Testis (tissue), 3 donors: ENCODE results near the gene CEMIP2. TPM values are rescaled to one million over a fixed set of nuclear protein-coding genes. Genes with fewer than 3 reads are reported as not detected.
A peak's percentile ranks its signal among the peaks of the same experiment; 100 is the strongest.

Source experiments
- DNase-seq: peaks from one replicate; pipeline ENCODE4 v3.0.0-alpha.2; 2019
- H3K27ac ChIP-seq, 2 donors: fragments of 200-600 bp; sonication (generic); one replicate each; pipeline ENCODE4 v1.5.1; 2019
- H3K27me3 ChIP-seq: fragments of 200-600 bp; sonication (generic); one replicate; pipeline ENCODE4 v1.5.1; 2019
- H3K36me3 ChIP-seq: fragments of 200-600 bp; sonication (generic); one replicate; pipeline ENCODE4 v1.5.1; 2017; ENCODE audit warnings: low read depth; ENCODE audit errors: missing control alignments
- H3K4me1 ChIP-seq: fragments of 200-600 bp; sonication (generic); one replicate; pipeline ENCODE4 v1.5.1; 2019
- H3K4me3 ChIP-seq, 2 donors: fragments of 200-600 bp; sonication (generic); one replicate each; pipeline ENCODE4 v1.5.1; 2017 to 2019
- H3K9me3 ChIP-seq: fragments of 200-600 bp; sonication (generic); one replicate; pipeline ENCODE4 v1.5.1; 2017
- CTCF ChIP-seq, 3 experiments: fragments of 450-650 bp in 2 of 3; fragments of 200-600 bp in 1 of 3; sonication (generic) in 1 of 3; IDR thresholded peaks; one replicate each; pipeline ENCODE4 v1.5.1; 2016 to 2019; ENCODE audit warnings: antibody characterized with exemption in 3 of 3, mild to moderate bottlenecking in 2 of 3, moderate library complexity in 1 of 3
- POLR2A ChIP-seq: fragments of 450-650 bp; IDR thresholded peaks from one replicate; pipeline ENCODE4 v1.6.1; 2017; ENCODE audit warnings: antibody characterized with exemption, mild to moderate bottlenecking, moderate library complexity
- WGBS, 2 donors: methylation state at CpG; one replicate each; pipeline ENCODE4 v1.1.5; 2018; 5-methylcytosine and 5-hydroxymethylcytosine counted together
- intact Hi-C: fragments of 100-400 bp; cut with DNase I; formaldehyde crosslinking; loops from one replicate; pipeline ENCODE4 v1.15.1; 2023; ENCODE audit warnings: low total_unique reads
- polyA plus RNA-seq: library from polyadenylated mRNA; stranded (reverse); fragments of 350-450 nt; fragmentation: Illumina TruSeq; extraction: RNeasy Lipid Tissue Mini Kit (QIAGEN cat#74804); gene quantifications from one replicate; pipeline ENCODE4 v1.2.3, GENCODE V29; 2014; ENCODE audit warnings: low read depth, low replicate concordance; ENCODE audit not compliant: insufficient read depth
- total RNA-seq, 2 donors: library from RNA; depleted of rRNA; stranded (reverse); fragments of >200 nt; gene quantifications; one replicate each; pipeline ENCODE4 v1.2.3, GENCODE V29; 2016

The CEMIP2 gene
- total and polyA plus RNA-seq, 3 donors from 2014 or later = 18.3 to 146 (median 109) TPM

GRCh38 chr9:71685394-71685793 is 82.9 kb downstream of the CEMIP2 start:
- H3K9me3 ChIP-seq = no peaks in the 10 kb centered on the region
- H3K36me3 ChIP-seq = no peaks in the 10 kb centered on the region
- 61 to 79% methylated on average over 1 of the region's 1 CpG for WGBS, 2 donors
- DNase-seq = no peak
- TF ChIP-seq CTCF (IDR thresholded peaks at IDR 0.05) = no peak
- no peak for TF ChIP-seq POLR2A
- H3K27me3 ChIP-seq = no peaks in the 10 kb centered on the region
- no peak overlapping the region for H3K4me3 ChIP-seq
- no peak overlapping the region for H3K27ac ChIP-seq
- intact Hi-C loops = no loop called here
- H3K4me1 ChIP-seq = no peaks in the 10 kb centered on the region

DNA sequence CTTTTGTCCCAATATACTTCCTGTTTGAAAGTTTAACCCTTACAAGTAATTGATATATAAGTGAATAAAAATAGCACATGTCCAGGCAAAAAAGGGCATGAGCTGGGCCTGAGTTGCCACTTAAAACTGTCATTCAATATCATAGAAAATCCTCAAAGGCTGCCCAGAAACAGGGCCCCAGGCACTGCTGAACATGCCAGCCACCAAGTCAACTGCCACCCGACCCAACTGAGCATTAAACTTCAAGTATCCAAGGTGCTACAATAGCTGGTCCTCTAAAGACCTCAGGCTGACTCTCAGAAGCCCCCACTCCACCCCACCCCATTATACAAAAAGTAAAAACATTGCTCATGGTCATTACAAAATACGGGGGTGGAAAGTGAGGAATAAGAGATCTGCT is 83.7 kb downstream of the CEMIP2 start:
- H3K27me3 ChIP-seq = no peaks in the 10 kb centered on the region
- TF ChIP-seq CTCF (IDR thresholded peaks at IDR 0.05) (no peak), POLR2A (no peak)
- H3K4me3 ChIP-seq = no peak overlapping the region
- no peaks in the 10 kb centered on the region for H3K4me1 ChIP-seq
- DNase-seq = no peak
- H3K27ac ChIP-seq = no peak overlapping the region
- intact Hi-C loops = no loop called here
- no peaks in the 10 kb centered on the region for H3K9me3 ChIP-seq
- no peaks in the 10 kb centered on the region for H3K36me3 ChIP-seq
- WGBS, 2 donors = 85 to 94% methylated on average over 2 of the region's 2 CpGs

- Histone ChIP-seq H3K9me3 (no peaks in the 10 kb centered on the region), H3K27ac (no peak overlapping the region), H3K4me1 (no peaks in the 10 kb centered on the region), H3K27me3 (no peaks in the 10 kb centered on the region), H3K36me3 (no peaks in the 10 kb centered on the region), H3K4me3 (no peak overlapping the region)
- intact Hi-C loops = no loop called here
- peak; percentile 25 for DNase-seq
- 86 to 89% methylated on average over 9 of the region's 9 CpGs for whole genome bisulfite sequencing, 2 donors
- no peak for TF ChIP-seq CTCF (IDR thresholded peaks at IDR 0.05)
- TF ChIP-seq POLR2A = no peak
Measured at GRCh38 chr9:71683598-71684235, 84.6 kb downstream of the CEMIP2 start.

GRCh38 chr9:71681708-71682272 is 86.5 kb downstream of the CEMIP2 start:
- no peak for TF ChIP-seq CTCF (IDR thresholded peaks at IDR 0.05)
- no peak for TF ChIP-seq POLR2A
- Histone ChIP-seq H3K36me3 (no peaks in the 10 kb centered on the region), H3K27me3 (no peaks in the 10 kb centered on the region), H3K4me3 (no peak overlapping the region), H3K4me1 (no peaks in the 10 kb centered on the region), H3K27ac (no peak overlapping the region), H3K9me3 (no peaks in the 10 kb centered on the region)
- intact Hi-C loops = no loop called here
- 67 to 80% methylated on average over 3 of the region's 3 CpGs for WGBS, 2 donors
- no peak for DNase-seq
